Neural crest cell (in vitro differentiated cells): Measurements from ENCODE around the gene HNF4A. TPM values are rescaled to one million over a fixed set of nuclear protein-coding genes. Genes with fewer than 3 reads are reported as not detected.
A peak's percentile ranks its signal among the peaks of the same experiment; 100 is the strongest.

Source experiments
- DNase-seq: peaks from one replicate; pipeline ENCODE4 v3.0.0; 2021; ENCODE audit warnings: low read depth, mixed read lengths, low spot score
- H3K27ac Mint-ChIP-seq: one replicate; pipeline ENCODE4 v1.8.0; 2021; ENCODE audit warnings: mild to moderate bottlenecking, mixed read lengths; ENCODE audit not compliant: unreplicated experiment
- H3K27me3 Mint-ChIP-seq: 2 replicates; pipeline ENCODE4 v1.8.0; 2021; ENCODE audit warnings: low read depth, mild to moderate bottlenecking, mixed read lengths
- H3K36me3 Mint-ChIP-seq: 2 replicates; pipeline ENCODE4 v1.8.0; 2021; ENCODE audit warnings: low read depth, mild to moderate bottlenecking, mixed read lengths
- H3K4me1 Mint-ChIP-seq: 2 replicates; pipeline ENCODE4 v1.8.0; 2021; ENCODE audit warnings: mixed read lengths
- H3K4me3 Mint-ChIP-seq: one replicate; pipeline ENCODE4 v1.8.0; 2021; ENCODE audit warnings: mild to moderate bottlenecking, mixed read lengths
- H3K9me3 Mint-ChIP-seq: 2 replicates; pipeline ENCODE4 v1.8.0; 2021; ENCODE audit warnings: mixed read lengths
- CTCF ChIP-seq: fragments of 200-600 bp; sonication (generic); conservative IDR thresholded peaks from 2 replicates; pipeline ENCODE4 v1.5.0; 2021; ENCODE audit warnings: antibody characterized with exemption, mild to moderate bottlenecking
- total RNA-seq: library from RNA; stranded (reverse); gene quantifications from 2 replicates; pipeline ENCODE4 v1.2.1, GENCODE V29; 2021

The HNF4A gene
- total RNA-seq, 1 donor from 2014 or later = not detected

- Mint-ChIP-seq H3K4me3 (no peak overlapping the region), H3K9me3 (peaks cover 3% of the 10 kb centered on the region), H3K4me1 (peaks cover 2% of the 10 kb centered on the region), H3K36me3 (no peaks in the 10 kb centered on the region), H3K27ac (no peak overlapping the region), H3K27me3 (no peaks in the 10 kb centered on the region)
- no peak for TF ChIP-seq CTCF
- DNase-seq = no peak
Observed at GRCh38 chr20:44362466-44362940, 7.0 kb downstream of the HNF4A start.

- TF ChIP-seq CTCF = no peak
- H3K9me3 Mint-ChIP-seq = peaks cover 3% of the 10 kb centered on the region
- no peak overlapping the region for H3K27ac Mint-ChIP-seq
- H3K4me1 Mint-ChIP-seq = no peaks in the 10 kb centered on the region
- H3K4me3 Mint-ChIP-seq = no peak overlapping the region
- DNase-seq = no peak
- H3K27me3 Mint-ChIP-seq = no peaks in the 10 kb centered on the region
- H3K36me3 Mint-ChIP-seq = no peaks in the 10 kb centered on the region
Observed at GRCh38 chr20:44364068-44364467, 8.6 kb downstream of the HNF4A start.

- no peak overlapping the region for H3K27ac Mint-ChIP-seq
Observed at GRCh38 chr20:44364780-44365179, 9.3 kb downstream of the HNF4A start.

GRCh38 chr20:44367746-44368145, 12.2 kb downstream of the HNF4A start:
- Mint-ChIP-seq H3K27ac (no peak overlapping the region), H3K4me3 (no peak overlapping the region), H3K4me1 (peaks cover 5% of the 10 kb centered on the region), H3K9me3 (no peaks in the 10 kb centered on the region), H3K27me3 (no peaks in the 10 kb centered on the region), H3K36me3 (no peaks in the 10 kb centered on the region)
- DNase-seq = no peak
- no peak for TF ChIP-seq CTCF

More at GRCh38 chr20:44364780-44365179, 9.3 kb downstream of the HNF4A start:
- Mint-ChIP-seq H3K4me1 (no peaks in the 10 kb centered on the region), H3K9me3 (peaks cover 3% of the 10 kb centered on the region), H3K27me3 (no peaks in the 10 kb centered on the region), H3K36me3 (no peaks in the 10 kb centered on the region), H3K4me3 (no peak overlapping the region)
- no peak for TF ChIP-seq CTCF
- DNase-seq = no peak

GRCh38 chr20:44370639-44371218, 15.2 kb downstream of the HNF4A start:
- no peak for DNase-seq
- Mint-ChIP-seq H3K4me3 (no peak overlapping the region), H3K9me3 (no peaks in the 10 kb centered on the region), H3K4me1 (peaks cover 5% of the 10 kb centered on the region), H3K36me3 (no peaks in the 10 kb centered on the region), H3K27ac (peak overlapping the region; percentile 95), H3K27me3 (no peaks in the 10 kb centered on the region)
- no peak for TF ChIP-seq CTCF
